ENCODE results near the gene GABBR2. TPM values are rescaled to one million over a fixed set of nuclear protein-coding genes. Genes with fewer than 3 reads are reported as not detected.

GABBR2 gene
- total and polyA plus RNA-seq, 2 of the 8 experiments (the other 6 are each of a cell fraction or from before 2014, with no cell fraction given): 0.50 to 1.2 TPM

GRCh38 chr9:98522487-98522886 is 186.2 kb downstream of the GABBR2 start:
- DNase-seq (ENCODE audit: low read depth in 1 of 2, low spot score in 2 of 2) (no peak), FAIRE-seq (no peak)
- H3K27me3 ChIP-seq (replicated peaks in 1 of 4; ENCODE audit: control insufficient read depth in 3 of 4, extremely low read depth in 1 of 4, insufficient read depth in 3 of 4, low read length in 3 of 4): no peaks in the 10 kb centered on the region
- CTCF ChIA-PET (ENCODE audit: partially characterized antibody): interaction anchor here (0.9 to 2.5 kb wide), 10 partner anchors 10 to 206 kb away, joined by 3 to 8 read pairs (median 4); no protein-coding TSS in a partner anchor
- H2BK5ac ChIP-seq (ENCODE audit: low read depth, low read length): no peak overlapping the region
- no peaks in the 10 kb centered on the region; the same call in 1 of the 2 replicates for H3K23me2 ChIP-seq (ENCODE audit: low read depth, low read length)
- H2BK12ac ChIP-seq (ENCODE audit: low read depth, low read length): no peak overlapping the region
- no peak overlapping the region for H4K8ac ChIP-seq (ENCODE audit: extremely low read depth, insufficient read depth, low read length)
- H3K23ac ChIP-seq (ENCODE audit: insufficient read length): no peak overlapping the region
- no peak overlapping the region for H3K9ac ChIP-seq (replicated peaks in 1 of 4; ENCODE audit: extremely low read depth in 1 of 4, low read depth in 3 of 4, low read length in 3 of 4)
- no peaks in the 10 kb centered on the region for H3K79me2 ChIP-seq (ENCODE audit: control insufficient read depth in 1 of 2, insufficient read depth in 2 of 2, low read length in 2 of 2)
- H3K4me3 ChIP-seq (ENCODE audit: extremely low read depth in 1 of 4, insufficient read depth in 2 of 4, low read depth in 3 of 4, low read length in 4 of 4): no peak overlapping the region
- no peak overlapping the region for H4K91ac ChIP-seq (replicated peaks; ENCODE audit: insufficient read length, low read length)
- no peak overlapping the region for H3K4ac ChIP-seq (replicated peaks; ENCODE audit: insufficient read length, low read depth, low read length)
- H2AFZ ChIP-seq (ENCODE audit: low read length): no peak overlapping the region
- H3K27ac ChIP-seq (ENCODE audit: low read depth, low read length): no peak overlapping the region
- H3K9me3 ChIP-seq (ENCODE audit: insufficient read depth in 2 of 2, low read depth in 1 of 2, low read length in 1 of 2): no peaks in the 10 kb centered on the region
- H3K14ac ChIP-seq (ENCODE audit: insufficient read length): no peak overlapping the region
- no peak overlapping the region for H3K18ac ChIP-seq (ENCODE audit: extremely low read depth, low read length)
- peaks cover 0 to 2% of the 10 kb centered on the region in 2 experiments for H4K20me1 ChIP-seq (replicated peaks in 1 of 2; ENCODE audit: control insufficient read depth in 1 of 2, insufficient read depth in 2 of 2, low read length in 2 of 2)
- no peak overlapping the region for H2AK5ac ChIP-seq (ENCODE audit: low read depth, low read length)
- no peak overlapping the region for H2BK20ac ChIP-seq (ENCODE audit: low read length)
- no peak overlapping the region for H3K4me2 ChIP-seq (ENCODE audit: insufficient read depth in 1 of 2, low read depth in 2 of 2, low read length in 2 of 2)
- no peak overlapping the region for H2BK15ac ChIP-seq (ENCODE audit: low read length)
- H4K5ac ChIP-seq (ENCODE audit: insufficient read length, low read depth, low read length): no peak overlapping the region
- POLR2A ChIA-PET (ENCODE audit: partially characterized antibody): no interaction called here
- no peaks in the 10 kb centered on the region for H3K79me1 ChIP-seq (ENCODE audit: low read depth, low read length)
- H2BK120ac ChIP-seq (replicated peaks; ENCODE audit: low read depth, low read length): no peak overlapping the region
- H3K4me1 ChIP-seq (replicated peaks in 1 of 4; ENCODE audit: control insufficient read depth in 3 of 4, insufficient read depth in 4 of 4, low read length in 3 of 4): no peaks in the 10 kb centered on the region
- H3K56ac ChIP-seq (replicated peaks; ENCODE audit: insufficient read length, low read depth, low read length): no peak overlapping the region
- no peaks in the 10 kb centered on the region for H3K36me3 ChIP-seq (ENCODE audit: control insufficient read depth in 2 of 4, insufficient read depth in 4 of 4, low read length in 3 of 4)
- TF ChIP-seq CTBP2 (IDR thresholded peaks at IDR 0.05; ENCODE audit: borderline replicate concordance, insufficient read depth, insufficient read length, low read length) (no peak), BACH1 (IDR thresholded peaks at IDR 0.05; ENCODE audit: low read length) (no peak), USF2 (IDR thresholded peaks at IDR 0.05; ENCODE audit: low read length) (no peak), RXRA (IDR thresholded peaks at IDR 0.05; ENCODE audit: insufficient read depth, low read depth, low read length) (no peak), EZH2 (IDR thresholded peaks at IDR 0.05; ENCODE audit: low read depth, low read length, severe bottlenecking) (no peak), PHF8 (conservative IDR thresholded peaks at IDR 0.05; ENCODE audit: low read depth, low read length) (no peak), CHD1 (IDR thresholded peaks at IDR 0.05; ENCODE audit: low read depth, low read length) (no peak)

Measured in H1 (cell line).